HepG2 (cell line): ENCODE measurements around the gene TCEAL3. TPM values are rescaled to one million over a fixed set of nuclear protein-coding genes. Genes with fewer than 3 reads are reported as not detected.

ENCODE experiments used
- ATAC-seq: fragments of 200-7000 bp; cut with Tn5 transposase; 3 replicates; pipeline ENCODE4 v1.9.1; 2020; ENCODE audit warnings: mild to moderate bottlenecking, moderate library complexity
- BruUV-seq: library from RNA; stranded (reverse); fragments of 400-500 nt; replicated peaks from 2 replicates; lab custom pipeline; 2021; lab: Mats Ljungman, UMichigan
- CTCF ChIA-PET: fragments of 300-600 bp; formaldehyde crosslinking; extraction: SDS; loops from one replicate; lab custom pipeline; 2021; ENCODE audit warnings: low total read pairs, inconsistent platforms, low intra/inter-chr PET ratio; lab: Yijun Ruan, JAX
- POLR2A ChIA-PET: fragments of 350-600 bp; sonication (Branson Sonifier 250); formaldehyde crosslinking; loops from one replicate; lab custom pipeline; 2020; ENCODE audit warnings: antibody characterized with exemption, inconsistent platforms; lab: Yijun Ruan, JAX
- DNase-seq: peaks from one replicate; pipeline ENCODE4 v3.0.0-alpha.2; 2015; ENCODE audit warnings: low spot score
- FAIRE-seq: peaks from 3 replicates; lab custom pipeline; 2011; peaks lifted over from hg19 to GRCh38; lab: Jason Lieb, UNC
- H2AFZ ChIP-seq: one replicate; pipeline ENCODE4 v1.6.1; 2011; ENCODE audit warnings: low read length, inconsistent platforms
- H3K27ac ChIP-seq: fragments of 300-600 bp; 3 replicates; pipeline ENCODE4 v1.8.0; 2011; ENCODE audit warnings: mixed run types, mild to moderate bottlenecking, mixed read lengths, low read length, inconsistent platforms; ENCODE audit not compliant: insufficient read depth; ENCODE audit errors: extremely low read length
- H3K27me3 ChIP-seq, 2 experiments: fragments of 200-600 bp in 1 of 2; 2 replicates in 1 of 2; 3 replicates in 1 of 2; pipeline versions ENCODE4 v1.6.0 to v1.8.0; 2011; ENCODE audit warnings: low read length in 2 of 2, mild to moderate bottlenecking in 2 of 2, moderate library complexity in 2 of 2, inconsistent platforms in 1 of 2; ENCODE audit not compliant: insufficient read depth in 2 of 2, control insufficient read depth in 1 of 2
- H3K36me3 ChIP-seq, 2 experiments: fragments of 200-600 bp in 1 of 2; replicated peaks in 1 of 2; 2 replicates in 1 of 2; 3 replicates in 1 of 2; pipeline versions ENCODE4 v1.5.1 to v1.8.0; 2011; ENCODE audit warnings: low read length in 2 of 2, inconsistent platforms in 1 of 2; ENCODE audit not compliant: insufficient read depth in 2 of 2, control insufficient read depth in 1 of 2
- H3K4me1 ChIP-seq: 2 replicates; pipeline ENCODE4 v1.5.1; 2012; ENCODE audit warnings: low read length, inconsistent platforms; ENCODE audit not compliant: insufficient read depth
- H3K4me2 ChIP-seq: 2 replicates; pipeline ENCODE4 v1.6.0; 2011; ENCODE audit warnings: low read depth, low read length, inconsistent platforms
- H3K4me3 ChIP-seq, 3 experiments: fragments of 200-600 bp in 1 of 3; sonication (generic), shearing (Covaris generic) in 1 of 3; replicated peaks in 1 of 3; 2 replicates each; pipeline ENCODE4 v1.5.1; 2011 to 2016; ENCODE audit warnings: low read length in 3 of 3, inconsistent platforms in 2 of 3, low read depth in 2 of 3, mild to moderate bottlenecking in 2 of 3, control low read depth in 1 of 3, mixed read lengths in 1 of 3; ENCODE audit not compliant: insufficient read depth in 1 of 3
- H3K79me2 ChIP-seq: one replicate; pipeline ENCODE4 v1.6.1; 2011; ENCODE audit warnings: low read length, inconsistent platforms; ENCODE audit not compliant: insufficient read depth
- H3K9ac ChIP-seq: 2 replicates; pipeline ENCODE4 v1.6.0; 2011; ENCODE audit warnings: mild to moderate bottlenecking, low read depth, low read length, inconsistent platforms; ENCODE audit not compliant: insufficient read depth
- H3K9me3 ChIP-seq: 2 replicates; pipeline ENCODE4 v1.5.1; 2012; ENCODE audit warnings: mild to moderate bottlenecking, low read length
- H4K20me1 ChIP-seq: 2 replicates; pipeline ENCODE4 v1.6.0; 2011; ENCODE audit warnings: inconsistent platforms, mild to moderate bottlenecking, low read length, moderate library complexity; ENCODE audit not compliant: insufficient read depth
- IRF1 ChIP-seq: sonication (generic); formaldehyde crosslinking; IDR thresholded peaks from 2 replicates; pipeline ENCODE4 v1.4.0; 2020; ENCODE audit warnings: low read depth, mild to moderate bottlenecking, missing genetic modification reagents
- ZNF629 ChIP-seq: sonication (generic); formaldehyde crosslinking; conservative IDR thresholded peaks from 2 replicates; pipeline ENCODE4 v1.5.0; 2020; ENCODE audit warnings: missing genetic modification reagents
- ZNF646 ChIP-seq: sonication (generic); formaldehyde crosslinking; IDR thresholded peaks from 2 replicates; pipeline ENCODE4 v1.9.0; 2021; ENCODE audit warnings: mild to moderate bottlenecking, missing genetic modification reagents
- WGBS: methylation state at CpG from one replicate; pipeline ENCODE4 v1.1.6; 2017; ENCODE audit warnings: low lambda C conversion rate; 5-methylcytosine and 5-hydroxymethylcytosine counted together
- in situ Hi-C: cut with HindIII; loops from 2 replicates; pipeline ENCODE4 v1.10.0; 2017; ENCODE audit warnings: low pct_unique_long_range_greater_than_20kb; ENCODE audit not compliant: extremely low pct_ligation_motif_present
- intact Hi-C: fragments of 100-400 bp; cut with micrococcal nuclease; formaldehyde crosslinking; loops from one replicate; pipeline ENCODE4 v1.10.0; 2022; ENCODE audit not compliant: unreplicated experiment
- polyA plus RNA-seq, 8 experiments: library from polyadenylated mRNA; depleted of rRNA in 3 of 8; stranded (reverse) in 7 of 8; unstranded in 1 of 8; fragments of >200 nt; fragmentation: Illumina TruSeq in 4 of 8; extraction: Trizol in 4 of 8; gene quantifications; 2 replicates each; pipeline versions ENCODE4 v1.2.1 to v1.2.3, GENCODE V29; 2011 to 2016; ENCODE audit warnings: low read depth in 4 of 8, missing spikeins in 1 of 8, mixed read lengths in 1 of 8; ENCODE audit not compliant: insufficient read depth in 1 of 8
- total RNA-seq, 5 experiments: library from RNA; depleted of rRNA; stranded (reverse); fragments of >200 nt; fragmentation: Illumina TruSeq; extraction: Trizol; gene quantifications; 2 replicates each; pipeline ENCODE4 v1.2.3, GENCODE V29; 2016; ENCODE audit warnings: low read depth in 1 of 5

TCEAL3 gene
- total and polyA plus RNA-seq, 2 of the 13 experiments (the other 11 are each of a cell fraction or from before 2014, with no cell fraction given) = 0.09 to 0.12 TPM

- no peak for TF ChIP-seq ZNF646 (CRISPR knock-in tag)
Measured at GRCh38 chrX:103608306-103608963, 672 bp downstream of the TCEAL3 start (continued).

- intact Hi-C loops = no loop called here
- H3K9ac ChIP-seq = no peak overlapping the region
- ChIA-PET CTCF (no interaction called here), POLR2A (no interaction called here)
- 64% methylated on average over 1 of the region's 1 CpG for WGBS
- no peak overlapping the region for H2AFZ ChIP-seq
- no peak for FAIRE-seq
- BruUV-seq = no TSS peak
- no peak overlapping the region for H3K4me3 ChIP-seq
- no peak overlapping the region for H3K27ac ChIP-seq
- H3K27me3 ChIP-seq = no peaks in the 10 kb centered on the region
- no peaks in the 10 kb centered on the region for H4K20me1 ChIP-seq
- H3K4me2 ChIP-seq = no peak overlapping the region
- no peaks in the 10 kb centered on the region for H3K36me3 ChIP-seq
- H3K9me3 ChIP-seq = no peaks in the 10 kb centered on the region
- H3K4me1 ChIP-seq = no peaks in the 10 kb centered on the region
- no peak for ATAC-seq
- no peaks in the 10 kb centered on the region for H3K79me2 ChIP-seq
- no peak for DNase-seq
- TF ChIP-seq ZNF629 (CRISPR knock-in tag) (peak; percentile 65), IRF1 (CRISPR knock-in tag) (no peak)
- in situ Hi-C loops = no loop called here
Measured at GRCh38 chrX:103610282-103610681, 2.5 kb downstream of the TCEAL3 start.
